AG09319 (cell line): ENCODE measurements around the gene GYPA.
A peak's percentile ranks its signal among the peaks of the same experiment; 100 is the strongest.
"Not testable (repeated sequence)": the region's sequence is repeated elsewhere in the genome, so short reads cannot be mapped to it uniquely, and the experiment has no call there.

ENCODE experiments used
- DNase-seq: peaks from one replicate; pipeline ENCODE4 v3.0.0-alpha.2; 2010; ENCODE audit warnings: low read depth; ENCODE audit errors: extremely low read depth
- TF ChIP-seq, protein P1 (sequence below): IDR thresholded peaks from 2 replicates; pipeline ENCODE4 v1.5.1; 2011; ENCODE audit warnings: low read depth, mild to moderate bottlenecking, inconsistent platforms, low read length, moderate library complexity

Gene GYPA

DNA sequence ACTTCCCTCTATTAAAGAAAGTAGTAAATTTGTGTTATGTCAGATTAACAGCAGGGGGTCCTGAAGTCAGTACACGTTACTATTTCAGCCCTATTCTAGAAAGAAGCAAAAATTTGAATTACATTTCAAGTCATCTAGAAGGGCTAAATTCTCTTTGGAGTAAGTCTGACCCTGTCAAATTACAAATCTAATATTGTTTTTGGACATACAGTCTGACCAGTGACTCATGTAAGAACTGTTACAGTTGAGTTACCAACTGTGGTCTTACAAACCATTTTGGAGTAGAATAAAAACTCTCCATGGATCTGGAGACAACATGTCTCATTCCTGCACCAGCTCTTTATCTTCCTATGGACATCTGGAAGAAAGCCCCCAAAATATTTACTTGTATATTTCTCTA is 36.0 kb upstream of the GYPA start:
- TF ChIP-seq, protein P1, sequence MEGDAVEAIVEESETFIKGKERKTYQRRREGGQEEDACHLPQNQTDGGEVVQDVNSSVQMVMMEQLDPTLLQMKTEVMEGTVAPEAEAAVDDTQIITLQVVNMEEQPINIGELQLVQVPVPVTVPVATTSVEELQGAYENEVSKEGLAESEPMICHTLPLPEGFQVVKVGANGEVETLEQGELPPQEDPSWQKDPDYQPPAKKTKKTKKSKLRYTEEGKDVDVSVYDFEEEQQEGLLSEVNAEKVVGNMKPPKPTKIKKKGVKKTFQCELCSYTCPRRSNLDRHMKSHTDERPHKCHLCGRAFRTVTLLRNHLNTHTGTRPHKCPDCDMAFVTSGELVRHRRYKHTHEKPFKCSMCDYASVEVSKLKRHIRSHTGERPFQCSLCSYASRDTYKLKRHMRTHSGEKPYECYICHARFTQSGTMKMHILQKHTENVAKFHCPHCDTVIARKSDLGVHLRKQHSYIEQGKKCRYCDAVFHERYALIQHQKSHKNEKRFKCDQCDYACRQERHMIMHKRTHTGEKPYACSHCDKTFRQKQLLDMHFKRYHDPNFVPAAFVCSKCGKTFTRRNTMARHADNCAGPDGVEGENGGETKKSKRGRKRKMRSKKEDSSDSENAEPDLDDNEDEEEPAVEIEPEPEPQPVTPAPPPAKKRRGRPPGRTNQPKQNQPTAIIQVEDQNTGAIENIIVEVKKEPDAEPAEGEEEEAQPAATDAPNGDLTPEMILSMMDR: no peak
- DNase-seq: no peak

DNA sequence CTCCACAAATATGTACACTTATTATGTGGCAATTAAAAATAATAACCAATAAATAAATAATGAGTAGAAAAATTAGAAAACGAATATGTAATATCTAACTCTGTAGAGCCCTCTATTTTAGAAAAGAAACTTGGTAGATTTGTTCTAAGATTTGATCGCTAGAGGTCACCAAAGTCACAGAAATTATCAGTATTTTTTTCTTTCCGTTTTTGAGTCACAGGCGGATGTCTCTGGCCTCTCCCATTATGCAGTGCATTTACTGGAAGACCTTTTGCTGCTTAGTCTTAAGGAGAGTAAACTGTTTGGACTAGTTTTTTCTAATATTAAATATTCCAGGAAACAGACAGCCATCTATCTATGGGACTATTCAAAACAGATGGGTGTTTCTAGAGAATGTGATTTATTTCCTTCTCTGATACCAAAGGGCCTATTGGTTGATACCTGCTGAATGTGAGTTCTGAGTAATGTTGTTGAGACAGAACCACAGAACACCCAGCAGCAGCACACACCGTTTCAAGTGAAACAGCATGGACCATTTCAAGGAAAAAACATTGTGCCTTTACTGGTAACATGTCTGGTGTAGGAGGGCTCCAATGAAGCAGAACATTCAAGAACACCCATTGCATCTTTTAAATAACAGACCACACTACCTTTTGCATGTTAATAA is 34.0 kb upstream of the GYPA start:
- TF ChIP-seq, protein P1: peak; percentile 36
- peak; percentile 23 for DNase-seq

- TF ChIP-seq, protein P1: no peak
- no peak for DNase-seq
These were observed 31.2 kb upstream of the GYPA start for GRCh38 chr4:144171697-144172096.

DNA sequence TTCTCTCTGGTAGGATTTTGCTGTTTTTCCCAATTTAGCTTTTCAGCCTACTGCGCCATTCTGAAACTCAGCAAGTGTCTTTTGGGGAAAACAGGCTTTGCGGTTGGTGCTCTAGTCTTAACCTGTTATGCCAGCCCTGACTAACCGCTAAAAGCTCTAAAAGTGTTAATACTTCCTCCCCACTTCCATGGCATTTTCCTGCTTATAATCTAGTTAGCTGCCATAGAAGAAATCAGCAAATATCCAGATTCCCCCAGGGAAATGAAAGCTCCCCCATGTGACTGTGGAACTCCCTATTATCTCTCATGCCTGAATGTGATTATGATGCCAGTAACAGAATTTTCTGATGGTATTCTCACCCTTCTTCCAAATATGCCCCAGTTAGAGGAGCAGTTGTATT is 28.7 kb upstream of the GYPA start:
- TF ChIP-seq, protein P1: no peak
- DNase-seq: no peak

DNA sequence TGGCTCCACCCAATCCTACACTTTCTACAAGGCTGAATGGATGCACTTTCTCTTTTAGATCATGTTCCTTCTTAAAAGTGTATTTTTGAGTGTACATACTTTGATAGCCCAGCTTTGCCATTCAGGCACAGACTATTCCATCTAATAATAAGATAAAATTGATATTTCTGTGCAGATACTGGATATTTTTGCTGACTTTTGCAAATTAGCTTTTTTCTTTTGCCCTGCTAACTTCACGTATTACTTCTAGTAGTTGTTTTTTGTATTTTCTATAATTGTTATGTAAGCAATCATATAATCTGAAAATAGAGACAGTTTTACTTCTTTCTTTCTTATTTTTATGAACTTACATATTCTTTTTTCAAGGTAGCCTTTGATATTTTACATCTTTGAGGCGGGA is 13.5 kb upstream of the GYPA start:
- TF ChIP-seq, protein P1: no peak
- DNase-seq: no peak

GRCh38 chr4:144142690-144143326 is 2.3 kb upstream of the GYPA start:
- DNase-seq: not testable (repeated sequence)
- TF ChIP-seq, protein P1: peak; percentile 55

DNA sequence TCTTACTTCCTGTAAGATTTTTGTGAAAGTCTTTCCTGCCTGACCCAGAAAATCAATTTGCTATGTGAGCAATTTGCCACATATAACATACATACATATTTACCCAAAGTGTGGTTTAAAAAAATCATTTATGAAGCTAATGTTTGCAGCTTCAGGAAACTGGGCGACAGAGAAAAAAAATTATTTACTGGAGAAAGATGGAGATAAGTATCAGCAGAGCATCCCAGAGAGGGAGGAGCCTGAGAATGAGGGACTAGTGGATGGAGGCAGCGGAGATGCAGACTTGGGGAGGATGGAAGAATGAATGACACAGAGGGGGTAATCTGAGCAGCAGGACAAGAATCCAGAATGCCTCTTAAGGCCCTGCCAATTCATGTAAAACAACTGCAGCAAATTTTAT is 975 bp upstream of the GYPA start:
- TF ChIP-seq, protein P1: no peak
- DNase-seq: no peak

GRCh38 chr4:144139991-144140390 is 527 bp downstream of the GYPA start:
- DNase-seq: not testable (repeated sequence)

- not testable (repeated sequence) for DNase-seq
These were observed 971 bp downstream of the GYPA start for GRCh38 chr4:144139547-144139946.

DNA sequence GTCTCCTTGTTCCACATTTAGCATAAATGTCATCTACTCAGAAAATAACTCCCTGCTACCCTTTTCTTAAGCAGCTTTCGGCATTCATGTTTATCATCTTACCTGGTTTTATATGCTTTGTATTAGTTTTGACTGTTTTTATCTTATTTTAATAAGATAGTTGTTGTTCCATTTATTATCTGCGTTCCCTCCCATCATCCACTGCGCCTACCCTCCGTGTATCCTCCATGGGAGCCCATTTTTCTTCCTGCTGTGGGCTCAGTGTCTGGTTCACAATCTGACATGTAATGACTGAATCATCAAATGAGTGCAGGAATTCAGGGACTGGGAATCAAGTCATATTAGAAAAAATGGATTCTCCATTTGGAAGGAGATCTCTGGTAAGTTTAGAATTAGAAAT is 2.3 kb downstream of the GYPA start:
- not testable (repeated sequence) for DNase-seq

GRCh38 chr4:144137137-144137931 is 3.2 kb downstream of the GYPA start:
- not testable (repeated sequence) for DNase-seq
